ENCODE measurements around the gene SFXN2. TPM values are rescaled to one million over a fixed set of nuclear protein-coding genes. Genes with fewer than 3 reads are reported as not detected.
"Not testable (repeated sequence)": the region's sequence is repeated elsewhere in the genome, so short reads cannot be mapped to it uniquely, and the experiment has no call there.

The SFXN2 gene
- total RNA-seq, result 10 to 100 TPM; 33.7 to 33.8 TPM

- POLR2A ChIA-PET, result interaction anchor here (0.5 to 6.5 kb wide), 9 partner anchors 12 to 509 kb away, joined by 3 to 54 read pairs (median 5); partner anchors contain the start of genes TRIM8 and WBP1L
- CTCF ChIA-PET, result interaction anchor here (0.8 to 5.0 kb wide), 7 partner anchors 13 to 321 kb away, joined by 3 to 29 read pairs (median 3); partner anchors contain the start of gene TRIM8
Observed at GRCh38 chr10:102714621-102715455, at the start of gene SFXN2. SFXN2 (plus strand) TSS chr10:102714636; CDS start chr10:102726637, 12,001 bp downstream.

DNA sequence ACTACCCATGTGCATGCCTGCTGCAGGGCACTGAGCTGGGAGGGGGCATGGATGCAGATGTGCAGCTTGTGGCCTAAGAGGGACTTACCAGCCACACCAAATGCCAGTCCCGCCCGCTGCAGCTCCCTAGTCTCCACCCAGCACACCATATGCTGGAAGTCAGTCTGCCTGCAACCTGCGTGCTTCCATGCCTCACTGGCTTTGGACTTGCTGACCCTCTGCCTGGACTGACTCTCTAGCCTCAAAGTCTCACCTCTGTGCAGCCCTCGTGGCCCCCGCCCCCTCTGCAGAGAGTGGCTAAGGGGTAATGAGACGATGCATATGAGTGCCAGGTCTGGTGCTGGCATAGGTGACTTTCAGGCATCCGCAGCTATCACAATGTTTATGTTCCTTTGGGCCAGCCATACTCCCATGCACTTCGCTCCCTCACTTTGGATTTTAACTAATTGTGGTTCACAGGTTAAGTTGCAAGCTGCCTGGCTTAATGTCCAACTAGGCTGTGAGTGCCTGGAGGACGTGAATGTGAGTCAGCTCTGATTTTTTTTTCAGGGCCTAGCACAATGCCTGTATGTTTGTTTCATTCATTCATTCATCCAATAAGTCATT is 48.4 kb upstream of the SFXN2 start:
- ChIA-PET CTCF (interaction anchor here (0.6 to 1.4 kb wide), 4 partner anchors 20 to 236 kb away, joined by 3 to 6 read pairs (median 3); no protein-coding TSS in a partner anchor), POLR2A (no interaction called here)

DNA sequence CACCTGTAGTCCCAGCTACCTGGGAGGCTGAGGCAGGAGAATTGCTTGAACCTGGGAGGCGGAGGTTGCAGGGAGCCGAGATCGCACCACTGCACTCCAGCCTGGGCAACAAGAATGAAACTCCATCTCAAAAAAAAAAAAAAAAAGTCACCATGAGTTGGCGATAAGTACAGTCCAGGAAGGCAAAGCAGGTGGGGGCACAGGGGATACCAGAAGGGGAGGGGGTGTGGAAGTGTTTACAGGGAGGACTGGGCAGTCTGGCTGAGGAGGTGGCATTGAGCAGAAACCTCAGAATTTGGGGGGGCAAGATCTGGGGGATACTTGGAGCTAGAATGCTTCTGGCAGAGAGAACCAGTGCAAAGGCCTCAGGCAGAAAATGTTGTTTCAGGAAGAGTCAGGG is 47.0 kb upstream of the SFXN2 start:
- CTCF ChIA-PET, result interaction anchor here (0.6 kb wide), 2 partner anchors 25 to 33 kb away, joined by 3 read pairs; no protein-coding TSS in a partner anchor
- POLR2A ChIA-PET, result not testable (repeated sequence)

DNA sequence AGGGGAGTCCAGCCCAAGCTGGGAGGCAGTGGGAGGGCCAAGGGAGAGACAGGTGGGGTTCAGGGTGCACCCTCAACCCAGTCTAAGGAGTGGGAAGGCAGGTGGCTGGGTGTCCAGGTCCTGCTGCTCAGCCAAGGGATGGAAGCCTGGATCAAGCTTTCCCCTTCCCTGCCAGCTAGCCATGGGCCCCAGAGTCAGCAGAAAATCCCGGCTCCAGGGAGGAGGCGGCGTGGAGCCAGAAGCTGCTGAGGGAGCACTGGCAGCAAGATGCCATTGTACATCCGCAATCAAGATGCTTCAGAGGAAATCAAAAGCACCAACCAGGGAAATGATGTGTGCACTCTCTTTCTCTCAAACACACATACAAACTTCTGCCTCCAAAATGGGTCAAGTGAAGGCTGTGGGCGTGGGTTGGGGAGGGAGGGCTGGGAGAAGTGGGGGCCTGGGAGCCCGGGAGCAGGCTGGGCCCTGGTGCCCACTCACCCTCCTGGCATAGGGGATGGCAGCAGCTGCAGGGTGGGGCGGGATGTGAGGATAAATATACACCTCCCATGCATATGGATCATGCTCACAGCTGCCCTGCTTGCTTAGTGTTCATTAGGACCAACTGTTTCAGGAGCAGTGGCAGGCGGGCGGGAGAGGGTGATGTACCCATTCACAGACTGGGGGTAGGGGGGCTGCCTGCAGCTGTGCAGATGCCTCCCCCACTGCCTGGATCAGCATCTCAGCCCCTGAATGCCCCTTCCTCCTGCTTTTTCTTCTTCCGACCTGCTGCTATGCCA is 45.9 kb upstream of the SFXN2 start:
- POLR2A ChIA-PET, result no interaction called here

DNA sequence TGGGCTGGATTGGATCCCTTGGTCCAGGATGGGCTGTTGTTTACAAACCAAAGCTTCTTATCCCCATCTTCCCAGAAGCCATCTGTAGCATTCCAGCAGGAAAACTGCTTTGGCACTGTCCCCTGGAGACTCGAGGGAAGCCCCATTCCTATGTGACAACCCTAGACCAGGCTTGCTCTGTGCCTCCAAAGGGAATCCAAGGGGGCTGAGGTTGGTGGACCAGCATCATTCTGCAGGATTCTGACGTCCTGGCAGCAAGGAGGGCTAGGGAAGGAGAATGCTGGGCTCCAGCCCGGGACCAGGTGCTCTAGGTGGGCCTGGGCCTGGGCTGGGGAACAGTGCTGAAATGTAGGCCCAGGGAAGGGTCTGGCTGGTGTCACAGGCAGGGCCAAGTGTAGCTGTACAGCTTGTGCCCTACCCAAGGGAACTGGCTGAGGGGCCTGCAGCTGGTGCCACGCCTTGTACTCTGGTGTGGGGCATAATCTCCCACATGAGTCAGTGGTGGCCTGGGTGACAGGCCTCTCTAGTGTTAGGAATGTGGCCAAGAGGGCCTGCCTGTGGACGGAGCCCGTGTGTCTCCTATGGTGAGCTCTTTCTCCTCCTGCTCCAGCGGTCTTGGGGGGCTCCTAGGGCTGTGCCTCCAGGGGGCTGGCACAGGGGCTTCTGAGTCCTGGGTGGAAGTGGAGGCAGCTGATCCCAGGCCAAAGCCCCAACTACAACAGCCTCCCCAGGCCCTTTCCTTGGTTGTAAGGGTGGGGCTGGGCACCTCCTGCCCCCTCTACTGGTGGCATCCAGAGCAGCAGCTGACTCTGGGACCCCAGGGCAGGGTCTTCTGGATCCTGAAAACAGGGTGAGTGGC is 45.0 kb upstream of the SFXN2 start:
- CTCF ChIA-PET, result interaction anchor here (0.6 to 1.9 kb wide), 5 partner anchors 9 to 25 kb away, joined by 3 to 6 read pairs (median 3); no protein-coding TSS in a partner anchor
- POLR2A ChIA-PET, result interaction anchor here (0.6 to 1.3 kb wide), 2 partner anchors 21 to 23 kb away, joined by 3 read pairs; no protein-coding TSS in a partner anchor

More for the DNA sequence above, 45.9 kb upstream of the SFXN2 start:
- CTCF ChIA-PET, result interaction anchor here (0.6 to 1.9 kb wide), 4 partner anchors 8 to 24 kb away, joined by 3 to 6 read pairs (median 3); no protein-coding TSS in a partner anchor

GRCh38 chr10:102670065-102670670 is 44.3 kb upstream of the SFXN2 start:
- ChIA-PET POLR2A (interaction anchor here (0.6 to 1.3 kb wide), 3 partner anchors 18 to 24 kb away, joined by 3 read pairs; no protein-coding TSS in a partner anchor), CTCF (interaction anchor here (0.6 to 1.9 kb wide), 3 partner anchors 9 to 115 kb away, joined by 4 to 6 read pairs (median 5); no protein-coding TSS in a partner anchor)

GRCh38 chr10:102670871-102671434 is 43.5 kb upstream of the SFXN2 start:
- POLR2A ChIA-PET, result interaction anchor here (0.7 to 1.3 kb wide), 2 partner anchors 19 to 25 kb away, joined by 3 read pairs; no protein-coding TSS in a partner anchor
- CTCF ChIA-PET, result interaction anchor here (0.6 kb wide), 1 partner anchor 244 kb away, joined by 3 read pairs; no protein-coding TSS in a partner anchor

DNA sequence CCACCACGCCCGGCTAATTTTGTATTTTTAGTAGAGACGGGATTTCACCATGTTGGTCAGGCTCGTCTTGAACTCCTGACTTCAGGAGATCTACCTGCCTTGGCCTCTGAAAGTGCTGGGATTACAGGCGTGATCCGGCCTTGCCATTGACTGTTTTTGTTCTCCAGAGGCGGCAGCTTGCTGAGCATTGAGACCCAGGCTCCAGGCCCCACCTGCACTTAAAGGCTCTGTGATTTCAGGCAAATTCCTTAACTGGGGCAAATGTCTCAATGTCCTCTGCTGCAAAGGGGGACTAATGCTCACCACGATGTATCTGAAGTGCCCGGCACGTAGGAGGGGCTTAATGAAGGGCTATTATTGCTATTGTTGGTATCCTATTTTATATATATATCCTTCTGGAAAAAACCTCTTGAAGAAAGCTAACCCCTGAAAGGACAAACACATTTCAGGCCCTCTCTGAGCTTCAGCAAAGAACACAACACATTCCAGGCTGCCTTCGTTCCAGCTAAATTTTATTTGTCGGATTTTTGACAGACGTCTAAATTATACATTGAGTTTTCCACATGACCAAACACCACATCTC is 41.1 kb upstream of the SFXN2 start:
- POLR2A ChIA-PET, result interaction anchor here (0.9 kb wide), 2 partner anchors 12 to 28 kb away, joined by 3 to 4 read pairs; no protein-coding TSS in a partner anchor

DNA sequence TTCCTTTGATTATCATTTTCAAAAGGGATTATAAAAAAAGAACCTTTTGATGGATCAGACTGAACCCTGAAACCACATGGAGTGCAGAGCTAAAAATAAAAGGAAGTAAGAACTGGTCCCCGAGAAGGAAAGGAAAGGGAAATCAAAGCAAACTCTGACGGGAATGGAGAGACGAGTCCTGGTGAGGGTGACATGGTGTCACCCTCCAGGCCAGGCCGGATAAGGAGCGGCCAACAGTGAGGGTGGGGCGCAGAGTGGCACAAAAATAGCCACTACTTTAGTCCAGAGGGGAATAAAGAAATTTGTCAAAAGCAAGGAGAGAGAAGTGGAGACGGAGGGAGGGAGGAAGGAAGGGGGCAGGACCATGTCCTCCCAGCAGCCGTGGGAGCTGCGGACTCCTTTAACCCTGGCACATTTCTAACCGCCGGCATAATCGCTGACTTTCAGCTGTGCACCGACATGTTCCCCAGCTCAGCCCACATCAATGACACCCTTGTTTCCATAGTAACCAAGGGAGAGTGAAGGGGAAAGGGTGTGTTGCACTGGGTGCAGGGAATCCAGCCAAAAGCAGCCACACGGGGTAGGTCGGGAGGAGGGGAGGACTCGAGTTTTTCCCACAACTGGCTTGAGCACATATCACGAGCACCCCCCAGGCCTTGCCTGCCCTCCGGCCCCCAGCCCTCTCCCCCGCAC is 40.5 kb upstream of the SFXN2 start:
- POLR2A ChIA-PET, result interaction anchor here (0.5 to 0.9 kb wide), 5 partner anchors 13 to 417 kb away, joined by 3 to 4 read pairs (median 3); no protein-coding TSS in a partner anchor

More for the DNA sequence above, 41.1 kb upstream of the SFXN2 start:
- CTCF ChIA-PET, result interaction anchor here (1.1 to 1.9 kb wide), 4 partner anchors 9 to 41 kb away, joined by 3 to 6 read pairs (median 3); partner anchors contain the start of genes ARL3 and SFXN2

GRCh38 chr10:102674566-102674965 is 39.9 kb upstream of the SFXN2 start:
- POLR2A ChIA-PET, result interaction anchor here (0.5 to 0.9 kb wide), 4 partner anchors 29 to 417 kb away, joined by 3 to 4 read pairs (median 3); no protein-coding TSS in a partner anchor
- CTCF ChIA-PET, result interaction anchor here (0.8 to 1.9 kb wide), 7 partner anchors 14 to 48 kb away, joined by 3 to 6 read pairs (median 3); partner anchors contain the start of genes ARL3 and SFXN2

More for the DNA sequence above, 40.5 kb upstream of the SFXN2 start:
- CTCF ChIA-PET, result interaction anchor here (0.8 to 1.9 kb wide), 8 partner anchors 9 to 47 kb away, joined by 3 to 6 read pairs (median 3); partner anchors contain the start of genes ARL3 and SFXN2

GRCh38 chr10:102675011-102675665 is 39.3 kb upstream of the SFXN2 start:
- ChIA-PET CTCF (interaction anchor here (0.8 to 1.9 kb wide), 6 partner anchors 15 to 30 kb away, joined by 3 to 6 read pairs (median 3); no protein-coding TSS in a partner anchor), POLR2A (no interaction called here)

DNA sequence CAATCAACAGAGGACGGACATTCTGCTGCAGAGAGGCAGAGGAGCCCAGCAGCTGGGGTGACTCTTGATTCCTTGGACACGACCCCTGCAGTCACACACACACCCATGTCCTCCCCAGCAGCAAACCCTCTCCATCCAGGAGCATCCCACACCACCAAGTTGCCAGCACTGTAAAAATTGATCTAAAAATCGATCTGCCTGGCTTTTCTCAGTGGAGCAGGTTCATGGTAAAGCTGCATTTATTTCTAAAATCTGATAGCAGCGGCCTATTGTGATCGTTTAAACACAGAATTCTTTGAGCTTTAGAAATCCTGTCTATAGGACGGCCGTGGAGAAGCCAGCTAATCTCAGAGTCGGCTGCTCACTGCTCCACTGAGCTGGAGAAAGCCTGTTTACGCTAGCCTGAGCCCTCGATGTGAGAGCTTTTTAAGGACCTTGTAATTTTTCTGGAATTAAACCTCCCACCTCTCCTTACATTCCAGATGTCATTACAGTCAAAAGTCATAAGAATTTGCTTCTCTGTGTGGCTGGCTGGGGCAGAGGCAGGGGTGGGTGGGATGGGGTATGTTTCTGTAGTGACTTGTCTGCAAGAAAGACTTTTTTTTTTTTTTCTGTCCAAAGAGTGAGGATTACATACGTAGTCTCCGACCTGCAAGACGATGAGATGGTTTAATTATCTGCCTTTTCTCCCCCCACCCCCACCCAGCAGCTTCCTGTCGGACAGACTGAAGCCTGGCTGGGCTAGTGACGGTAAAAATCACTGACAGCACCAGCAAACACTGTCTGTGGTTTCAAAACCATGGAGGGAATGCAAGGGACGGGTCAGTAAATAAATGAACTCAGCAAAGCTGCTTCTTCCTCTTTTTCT is 38.5 kb upstream of the SFXN2 start:
- CTCF ChIA-PET, result interaction anchor here (1.0 kb wide), 1 partner anchor 22 kb away, joined by 3 read pairs; no protein-coding TSS in a partner anchor
- POLR2A ChIA-PET, result interaction anchor here (0.7 kb wide), 1 partner anchor 808 kb away, joined by 4 read pairs; no protein-coding TSS in a partner anchor

DNA sequence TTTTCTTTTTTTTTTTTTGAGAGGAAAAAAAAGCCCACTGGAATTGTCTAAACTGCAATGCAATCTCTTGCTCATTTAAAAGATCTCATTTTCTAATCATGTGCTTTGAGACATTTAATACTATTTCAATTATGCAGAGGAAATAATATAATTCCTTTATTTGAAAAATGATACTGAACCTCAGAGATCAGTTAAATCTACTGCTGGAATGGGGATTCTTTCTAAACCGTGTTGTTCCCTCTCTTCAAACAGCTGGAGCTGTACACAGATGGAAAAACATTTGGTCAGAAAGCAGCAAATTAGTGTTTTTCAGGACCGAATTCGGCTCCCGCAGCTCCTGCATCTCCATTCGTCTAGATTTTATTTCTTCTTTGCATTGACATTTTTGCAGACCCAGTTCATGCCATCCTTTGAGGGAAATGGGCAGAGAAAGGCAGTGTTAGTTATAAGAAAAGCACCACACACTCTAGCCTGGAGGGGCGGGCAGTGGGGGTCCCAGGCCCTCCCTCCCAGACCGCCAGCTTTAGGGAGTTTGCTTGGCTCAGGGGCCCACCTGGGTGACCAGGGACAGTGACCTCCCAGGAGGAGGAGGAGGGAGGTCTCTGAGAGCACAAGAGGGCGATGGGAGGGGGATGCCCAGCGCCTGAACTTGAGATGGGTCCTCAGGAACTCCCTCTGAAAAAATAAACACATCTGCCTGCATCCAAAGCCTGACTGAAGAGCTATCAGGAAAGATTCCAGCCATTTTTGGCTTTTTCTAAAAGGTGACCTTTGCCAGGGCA is 37.7 kb upstream of the SFXN2 start:
- POLR2A ChIA-PET, result interaction anchor here (0.7 kb wide), 1 partner anchor 808 kb away, joined by 4 read pairs; no protein-coding TSS in a partner anchor

More for the DNA sequence above, 37.7 kb upstream of the SFXN2 start:
- CTCF ChIA-PET, result interaction anchor here (0.6 kb wide), 1 partner anchor 27 kb away, joined by 4 read pairs; no protein-coding TSS in a partner anchor

Data from activated CD8-positive, alpha-beta memory T cell treated with anti-CD3 and anti-CD28 coated beads for 36 hours (primary cell).